Suprapubic skin (tissue), 3 donors: ENCODE results near the gene PPP2R2B.

Experiments
- EP300 ChIP-seq: sonication (generic); formaldehyde crosslinking; IDR thresholded peaks from one replicate; pipeline ENCODE4 v1.6.1; 2017; ENCODE audit warnings: antibody characterized with exemption
- POLR2A ChIP-seq, 2 donors: fragments of 450-650 bp; IDR thresholded peaks; one replicate each; pipeline ENCODE4 v1.6.1; 2017; ENCODE audit warnings: antibody characterized with exemption in 2 of 2, mild to moderate bottlenecking in 2 of 2, moderate library complexity in 2 of 2
- TF ChIP-seq, protein P1 (sequence below), 2 donors: fragments of 200-600 bp in 1 of 2; fragments of 450-650 bp in 1 of 2; sonication (generic) in 1 of 2; IDR thresholded peaks; one replicate each; pipeline ENCODE4 v1.5.1; 2016 to 2019; ENCODE audit warnings: antibody characterized with exemption in 2 of 2, mild to moderate bottlenecking in 1 of 2, moderate library complexity in 1 of 2

DNA sequence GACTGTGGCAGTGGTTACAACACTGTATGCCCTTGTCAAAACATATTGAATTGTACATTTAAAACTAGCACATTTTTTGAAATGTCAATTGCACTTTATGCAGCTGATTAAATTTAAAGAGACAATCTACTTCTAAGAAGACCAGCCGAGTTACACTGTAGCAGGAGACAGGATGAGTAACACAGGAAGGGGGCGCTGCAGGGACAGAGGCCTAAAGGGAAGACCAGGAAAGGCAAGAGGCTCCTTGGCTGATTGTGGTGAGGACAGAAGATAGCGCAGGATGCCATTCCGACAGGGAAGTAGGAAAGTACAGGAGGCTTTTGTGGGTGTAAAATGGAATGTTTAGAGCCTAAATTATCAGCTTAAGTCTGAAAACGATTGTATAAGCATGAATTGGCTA lies 28.2 kb upstream of the PPP2R2B start:
- TF ChIP-seq, protein P1, sequence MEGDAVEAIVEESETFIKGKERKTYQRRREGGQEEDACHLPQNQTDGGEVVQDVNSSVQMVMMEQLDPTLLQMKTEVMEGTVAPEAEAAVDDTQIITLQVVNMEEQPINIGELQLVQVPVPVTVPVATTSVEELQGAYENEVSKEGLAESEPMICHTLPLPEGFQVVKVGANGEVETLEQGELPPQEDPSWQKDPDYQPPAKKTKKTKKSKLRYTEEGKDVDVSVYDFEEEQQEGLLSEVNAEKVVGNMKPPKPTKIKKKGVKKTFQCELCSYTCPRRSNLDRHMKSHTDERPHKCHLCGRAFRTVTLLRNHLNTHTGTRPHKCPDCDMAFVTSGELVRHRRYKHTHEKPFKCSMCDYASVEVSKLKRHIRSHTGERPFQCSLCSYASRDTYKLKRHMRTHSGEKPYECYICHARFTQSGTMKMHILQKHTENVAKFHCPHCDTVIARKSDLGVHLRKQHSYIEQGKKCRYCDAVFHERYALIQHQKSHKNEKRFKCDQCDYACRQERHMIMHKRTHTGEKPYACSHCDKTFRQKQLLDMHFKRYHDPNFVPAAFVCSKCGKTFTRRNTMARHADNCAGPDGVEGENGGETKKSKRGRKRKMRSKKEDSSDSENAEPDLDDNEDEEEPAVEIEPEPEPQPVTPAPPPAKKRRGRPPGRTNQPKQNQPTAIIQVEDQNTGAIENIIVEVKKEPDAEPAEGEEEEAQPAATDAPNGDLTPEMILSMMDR (IDR thresholded peaks at IDR 0.05), result no peak
- TF ChIP-seq POLR2A (IDR thresholded peaks at IDR 0.05) (no peak), EP300 (no peak)
